Peyer's patch (tissue), 4 donors: ENCODE measurements around the gene TRIB2.

ENCODE experiments used
- POLR2A ChIP-seq, 2 donors: fragments of 450-650 bp; IDR thresholded peaks; one replicate each; pipeline ENCODE4 v1.5.1; 2017; ENCODE audit warnings: antibody characterized with exemption in 2 of 2, mild to moderate bottlenecking in 2 of 2, moderate library complexity in 2 of 2
- TF ChIP-seq, protein P1 (sequence below), 6 experiments: fragments of 450-650 bp in 4 of 6; fragments of 200-600 bp in 2 of 6; sonication (generic) in 1 of 6; IDR thresholded peaks; one replicate each; pipeline ENCODE4 v1.5.1; 2017 to 2019; ENCODE audit warnings: antibody characterized with exemption in 6 of 6, mild to moderate bottlenecking in 3 of 6, moderate library complexity in 1 of 6

DNA sequence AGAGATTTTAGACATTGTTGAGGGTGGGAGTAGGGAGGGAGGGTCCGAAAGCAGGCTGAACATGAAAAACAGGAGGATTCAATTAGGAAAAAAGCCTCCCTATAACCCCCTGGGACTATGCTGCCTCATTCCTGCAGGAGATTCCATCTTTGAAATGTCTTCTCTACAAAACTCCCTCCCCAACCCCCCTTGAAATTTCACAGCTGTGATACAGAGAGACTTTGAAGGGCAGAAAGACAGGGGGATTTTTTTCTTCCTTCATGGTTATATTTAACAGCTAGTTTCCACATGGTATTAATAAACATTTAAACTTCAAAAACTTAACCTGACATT, 57.6 kb downstream of the TRIB2 start:
- TF ChIP-seq, protein P1, sequence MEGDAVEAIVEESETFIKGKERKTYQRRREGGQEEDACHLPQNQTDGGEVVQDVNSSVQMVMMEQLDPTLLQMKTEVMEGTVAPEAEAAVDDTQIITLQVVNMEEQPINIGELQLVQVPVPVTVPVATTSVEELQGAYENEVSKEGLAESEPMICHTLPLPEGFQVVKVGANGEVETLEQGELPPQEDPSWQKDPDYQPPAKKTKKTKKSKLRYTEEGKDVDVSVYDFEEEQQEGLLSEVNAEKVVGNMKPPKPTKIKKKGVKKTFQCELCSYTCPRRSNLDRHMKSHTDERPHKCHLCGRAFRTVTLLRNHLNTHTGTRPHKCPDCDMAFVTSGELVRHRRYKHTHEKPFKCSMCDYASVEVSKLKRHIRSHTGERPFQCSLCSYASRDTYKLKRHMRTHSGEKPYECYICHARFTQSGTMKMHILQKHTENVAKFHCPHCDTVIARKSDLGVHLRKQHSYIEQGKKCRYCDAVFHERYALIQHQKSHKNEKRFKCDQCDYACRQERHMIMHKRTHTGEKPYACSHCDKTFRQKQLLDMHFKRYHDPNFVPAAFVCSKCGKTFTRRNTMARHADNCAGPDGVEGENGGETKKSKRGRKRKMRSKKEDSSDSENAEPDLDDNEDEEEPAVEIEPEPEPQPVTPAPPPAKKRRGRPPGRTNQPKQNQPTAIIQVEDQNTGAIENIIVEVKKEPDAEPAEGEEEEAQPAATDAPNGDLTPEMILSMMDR (IDR thresholded peaks at IDR 0.05), result no peak
- no peak for TF ChIP-seq POLR2A (IDR thresholded peaks at IDR 0.05)
